Urothelium cell line (cell line): Measurements from ENCODE around the gene ZNF638.
"Not testable (repeated sequence)": the region's sequence is repeated elsewhere in the genome, so short reads cannot be mapped to it uniquely, and the experiment has no call there.

Source experiments
- DNase-seq: peaks from one replicate; pipeline ENCODE4 v3.0.0; 2011; ENCODE audit warnings: low spot score, mixed read lengths
- FAIRE-seq: peaks from 2 replicates; lab custom pipeline; 2011; peaks lifted over from hg19 to GRCh38; lab: Jason Lieb, UNC

Gene ZNF638, protein sequence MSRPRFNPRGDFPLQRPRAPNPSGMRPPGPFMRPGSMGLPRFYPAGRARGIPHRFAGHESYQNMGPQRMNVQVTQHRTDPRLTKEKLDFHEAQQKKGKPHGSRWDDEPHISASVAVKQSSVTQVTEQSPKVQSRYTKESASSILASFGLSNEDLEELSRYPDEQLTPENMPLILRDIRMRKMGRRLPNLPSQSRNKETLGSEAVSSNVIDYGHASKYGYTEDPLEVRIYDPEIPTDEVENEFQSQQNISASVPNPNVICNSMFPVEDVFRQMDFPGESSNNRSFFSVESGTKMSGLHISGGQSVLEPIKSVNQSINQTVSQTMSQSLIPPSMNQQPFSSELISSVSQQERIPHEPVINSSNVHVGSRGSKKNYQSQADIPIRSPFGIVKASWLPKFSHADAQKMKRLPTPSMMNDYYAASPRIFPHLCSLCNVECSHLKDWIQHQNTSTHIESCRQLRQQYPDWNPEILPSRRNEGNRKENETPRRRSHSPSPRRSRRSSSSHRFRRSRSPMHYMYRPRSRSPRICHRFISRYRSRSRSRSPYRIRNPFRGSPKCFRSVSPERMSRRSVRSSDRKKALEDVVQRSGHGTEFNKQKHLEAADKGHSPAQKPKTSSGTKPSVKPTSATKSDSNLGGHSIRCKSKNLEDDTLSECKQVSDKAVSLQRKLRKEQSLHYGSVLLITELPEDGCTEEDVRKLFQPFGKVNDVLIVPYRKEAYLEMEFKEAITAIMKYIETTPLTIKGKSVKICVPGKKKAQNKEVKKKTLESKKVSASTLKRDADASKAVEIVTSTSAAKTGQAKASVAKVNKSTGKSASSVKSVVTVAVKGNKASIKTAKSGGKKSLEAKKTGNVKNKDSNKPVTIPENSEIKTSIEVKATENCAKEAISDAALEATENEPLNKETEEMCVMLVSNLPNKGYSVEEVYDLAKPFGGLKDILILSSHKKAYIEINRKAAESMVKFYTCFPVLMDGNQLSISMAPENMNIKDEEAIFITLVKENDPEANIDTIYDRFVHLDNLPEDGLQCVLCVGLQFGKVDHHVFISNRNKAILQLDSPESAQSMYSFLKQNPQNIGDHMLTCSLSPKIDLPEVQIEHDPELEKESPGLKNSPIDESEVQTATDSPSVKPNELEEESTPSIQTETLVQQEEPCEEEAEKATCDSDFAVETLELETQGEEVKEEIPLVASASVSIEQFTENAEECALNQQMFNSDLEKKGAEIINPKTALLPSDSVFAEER (N-terminal part only)

DNA sequence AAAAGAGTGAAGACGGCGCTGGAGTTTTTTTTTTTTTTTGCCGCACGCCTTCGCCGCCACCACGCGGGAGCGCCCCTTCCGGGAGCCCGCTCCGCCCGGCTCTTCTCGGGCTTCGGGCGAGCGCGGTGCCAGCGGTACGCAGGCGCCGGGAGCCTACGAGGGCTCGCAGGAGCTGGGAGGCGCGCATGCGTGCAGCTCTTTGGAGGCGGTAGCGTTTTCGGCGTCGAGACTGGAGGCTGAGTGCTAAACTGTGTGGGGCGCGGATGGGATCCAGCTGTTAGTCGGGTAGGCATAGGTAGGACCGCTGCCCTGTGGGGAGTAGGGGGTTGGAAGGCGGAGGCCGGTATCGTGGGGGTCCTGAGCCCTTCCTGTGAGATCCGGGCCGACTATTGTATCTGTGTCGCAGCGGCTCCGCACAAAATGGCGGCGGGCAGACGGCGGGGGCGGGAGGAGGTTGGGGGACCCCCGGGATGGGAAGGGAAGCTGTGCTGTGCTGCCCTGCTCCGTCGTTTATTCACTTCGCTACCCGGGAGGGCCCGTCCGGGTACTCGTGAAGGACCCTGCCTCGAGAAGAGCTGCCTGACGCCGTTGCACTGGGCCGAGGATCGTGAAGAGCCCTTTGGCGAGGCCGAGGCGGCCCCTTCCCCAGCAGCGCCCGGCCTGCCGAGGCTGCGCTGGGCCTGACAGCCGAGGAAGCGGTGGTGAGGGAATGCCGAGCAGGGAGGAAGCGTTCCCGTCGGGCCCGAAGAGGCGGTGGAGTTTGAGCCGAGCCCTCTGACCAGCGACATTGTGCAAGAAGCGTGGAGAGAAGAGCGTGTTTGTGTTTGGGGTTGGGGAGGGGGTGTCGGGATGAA, at the start of gene ZNF638:
TSS of gene ZNF638 (plus strand) at position 202 of the 854 bp plus-strand sequence. CDS start 17,173 bp downstream, outside the sequence.
- DNase-seq (peak; percentile 99), FAIRE-seq (peak; percentile 74)

DNA sequence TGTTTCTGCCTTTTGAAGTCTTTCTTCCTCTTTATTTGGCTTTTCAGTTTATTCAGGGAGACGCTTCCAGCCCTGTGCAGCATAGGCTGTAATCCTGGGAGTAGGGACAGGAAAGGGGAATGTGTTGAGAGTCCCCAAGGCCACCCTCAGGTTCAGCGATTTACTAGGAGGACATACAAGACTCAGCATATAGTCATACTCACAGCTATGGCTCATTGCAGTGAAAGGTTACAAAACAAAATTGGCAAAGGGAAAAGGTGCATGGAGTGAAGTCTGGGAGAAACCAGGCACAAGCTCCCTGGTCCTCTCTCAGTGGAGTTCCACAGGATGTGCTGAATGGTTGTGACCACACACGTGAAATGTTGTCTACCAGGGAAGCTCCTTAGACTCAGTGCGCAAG, 49.6 kb upstream of the ZNF638 start:
- no peak for FAIRE-seq
- DNase-seq: no peak

DNA sequence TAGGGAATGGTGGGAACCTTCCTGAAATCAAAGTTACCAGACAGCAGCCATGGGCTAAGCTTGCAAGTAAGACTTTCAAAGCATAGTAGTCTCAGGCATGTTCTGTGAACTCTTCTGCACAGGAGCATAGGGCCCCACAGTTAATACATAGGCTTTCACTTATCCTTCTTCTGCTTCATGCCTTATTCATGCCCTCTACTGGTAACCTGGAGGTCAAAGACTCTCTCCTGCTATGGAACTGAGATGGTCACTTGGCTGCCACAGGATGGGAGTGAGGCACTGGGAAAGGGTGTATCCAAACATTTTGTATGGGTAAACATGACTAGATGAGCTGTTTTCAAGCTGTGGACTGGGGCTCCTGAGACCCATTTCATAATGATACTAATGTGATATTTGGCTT, 49.1 kb upstream of the ZNF638 start:
- FAIRE-seq: peak; percentile 52
- no peak for DNase-seq

DNA sequence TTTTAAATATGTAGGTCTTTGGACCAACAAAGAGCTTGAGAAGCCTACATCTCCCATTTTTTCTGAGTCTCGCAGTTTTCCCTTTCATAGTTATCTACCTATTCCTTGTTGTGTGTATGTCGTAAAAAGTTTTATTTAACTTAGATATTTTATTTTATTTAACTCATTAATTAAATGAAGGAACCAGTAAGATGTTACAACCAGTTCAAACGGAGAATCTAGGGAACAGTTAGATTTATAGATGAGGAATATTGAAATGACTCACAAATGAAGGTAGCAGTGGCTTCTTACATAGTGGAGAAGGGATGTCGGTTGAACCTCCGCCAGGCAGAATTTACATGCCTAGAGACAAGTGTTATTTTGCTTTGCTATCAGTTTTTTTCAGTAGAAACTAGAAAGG, 48.5 kb upstream of the ZNF638 start:
- FAIRE-seq (no peak), DNase-seq (no peak)

DNA sequence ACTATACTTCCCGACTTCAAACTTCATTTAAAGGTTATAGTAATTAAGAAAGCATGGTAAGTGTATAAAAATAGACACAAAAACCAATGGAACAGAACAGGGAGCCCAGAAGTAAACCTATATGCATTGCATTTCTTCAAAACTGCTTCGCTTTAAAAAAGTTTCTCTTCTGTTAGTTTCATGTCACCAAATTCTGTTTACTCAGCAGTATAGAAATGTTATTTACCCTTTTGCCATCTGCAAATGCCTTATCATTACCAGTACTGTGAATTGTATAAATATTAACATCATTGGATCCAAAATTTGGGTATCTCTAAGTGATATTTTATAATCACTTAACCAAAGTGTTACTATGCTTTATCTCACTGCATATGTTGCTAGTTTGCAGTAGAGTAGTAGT, 45.9 kb upstream of the ZNF638 start:
- no peak for FAIRE-seq

DNA sequence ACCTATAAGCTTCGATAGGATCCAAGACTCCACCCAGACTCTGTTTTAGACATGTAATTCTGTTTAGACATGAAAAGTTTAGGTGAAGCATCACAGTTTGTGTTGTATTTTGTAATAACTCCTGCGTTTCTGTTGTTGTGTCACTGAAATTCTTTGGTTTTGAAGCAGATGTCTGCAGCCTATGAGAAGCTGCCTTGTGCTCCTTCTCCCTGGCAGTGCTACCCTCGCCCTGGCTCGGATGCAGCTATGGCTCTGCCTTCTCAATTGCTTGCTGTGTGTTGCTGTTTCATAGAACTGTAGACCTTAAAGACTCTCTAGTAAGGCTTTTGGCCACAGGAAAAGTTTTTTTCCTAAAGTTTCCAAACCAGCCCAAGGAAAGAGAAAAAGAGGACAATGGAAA, 40.2 kb upstream of the ZNF638 start:
- DNase-seq (no peak), FAIRE-seq (no peak)

More for the DNA sequence above, 45.9 kb upstream of the ZNF638 start:
- no peak for DNase-seq

DNA sequence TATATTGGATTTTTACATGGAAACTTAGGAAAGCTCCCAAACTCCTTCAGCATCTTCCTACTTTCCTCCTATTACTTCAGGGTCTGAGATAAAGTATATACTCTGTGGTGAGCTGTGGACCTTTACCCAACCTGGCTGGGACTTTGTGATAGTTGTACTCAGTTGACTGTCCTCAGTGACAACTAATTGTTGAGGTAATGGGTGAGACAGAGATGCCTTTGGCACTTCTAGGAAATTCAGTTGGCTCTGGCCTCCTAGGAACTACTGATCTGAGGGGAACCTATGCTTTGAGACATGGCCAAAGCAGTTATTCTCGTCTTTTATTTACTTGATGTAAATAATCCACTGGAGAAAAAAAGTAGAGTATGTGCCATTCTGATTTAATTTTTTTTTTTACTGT, 39.4 kb upstream of the ZNF638 start:
- DNase-seq (no peak), FAIRE-seq (peak; percentile 68)

DNA sequence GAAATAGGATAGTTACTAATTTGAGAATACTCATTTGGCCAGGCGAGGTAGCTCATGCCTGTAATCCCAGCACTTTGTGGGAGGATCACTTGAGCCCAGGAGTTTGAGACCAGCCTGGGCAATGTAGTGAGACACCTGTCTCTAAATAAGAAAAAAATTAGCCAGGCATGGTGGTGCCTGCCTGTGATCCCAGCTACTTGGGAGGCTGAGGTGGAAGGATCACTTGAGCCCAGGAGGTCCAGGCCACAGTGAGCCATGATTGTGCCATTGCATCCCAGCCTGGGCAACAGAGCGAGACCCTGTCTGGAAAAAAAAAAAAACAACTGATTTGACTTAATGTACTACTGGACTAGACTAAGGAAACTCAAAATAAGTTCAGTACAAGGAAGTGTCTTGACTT, 32.7 kb upstream of the ZNF638 start:
- DNase-seq: no peak
- no peak for FAIRE-seq

DNA sequence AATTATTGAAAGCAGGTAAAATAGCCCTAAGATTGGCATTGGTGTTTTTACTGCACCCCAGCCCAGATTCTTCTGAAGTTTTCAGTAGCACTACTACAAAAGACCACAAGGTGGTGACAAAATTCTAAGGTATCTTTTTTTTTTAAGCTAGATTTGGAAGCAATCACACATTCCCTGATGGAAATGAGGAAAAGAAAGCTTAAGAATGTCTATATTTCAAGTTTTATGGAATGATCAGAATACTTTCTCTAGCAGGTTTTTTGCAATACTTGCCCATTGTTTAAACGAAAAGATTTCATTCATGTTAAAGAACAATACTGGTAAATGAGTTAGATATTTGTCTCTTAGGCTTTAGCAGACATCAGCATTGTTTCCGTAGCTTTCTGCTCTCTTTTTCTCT, 32.1 kb upstream of the ZNF638 start:
- peak; percentile 46 for DNase-seq
- FAIRE-seq: no peak

DNA sequence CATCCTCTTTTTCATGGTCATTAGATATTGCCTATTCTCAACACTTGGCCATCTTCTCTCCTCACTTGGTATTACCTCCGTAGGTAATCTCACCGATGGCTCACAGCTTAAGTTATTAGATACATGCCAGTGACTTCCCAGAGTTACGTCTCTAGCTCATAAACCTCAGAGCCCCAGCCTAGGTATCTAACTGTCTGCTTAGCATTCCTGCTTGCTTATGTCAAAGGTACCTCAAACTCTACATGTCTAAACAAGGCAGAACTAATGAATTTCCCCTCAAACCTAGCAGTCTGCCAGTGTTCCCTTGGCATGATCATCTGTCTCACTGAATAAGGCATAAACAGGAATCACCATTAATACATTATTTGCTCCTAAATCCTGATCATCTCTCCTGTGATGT, 27.7 kb upstream of the ZNF638 start:
- DNase-seq (no peak), FAIRE-seq (no peak)

DNA sequence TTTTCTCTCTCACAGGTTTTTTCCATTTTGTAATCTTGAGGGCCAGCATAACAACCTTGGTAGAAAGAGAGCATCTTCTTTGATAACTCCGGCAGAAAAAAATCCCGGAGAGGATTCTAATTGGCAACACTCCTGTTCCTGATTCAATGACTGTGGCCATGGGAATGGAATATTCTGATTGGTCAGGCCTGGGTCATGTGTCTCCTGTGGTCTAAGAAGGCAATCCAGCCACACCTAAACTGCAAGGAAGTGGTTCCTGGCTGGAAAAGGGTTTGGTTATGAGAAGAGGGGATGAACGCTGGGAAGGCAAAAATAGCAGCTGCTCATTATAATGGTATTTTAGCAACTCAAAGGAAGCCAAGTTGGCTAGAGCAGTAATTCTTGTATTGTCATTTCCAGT, 24.8 kb upstream of the ZNF638 start:
- FAIRE-seq: no peak
- no peak for DNase-seq

DNA sequence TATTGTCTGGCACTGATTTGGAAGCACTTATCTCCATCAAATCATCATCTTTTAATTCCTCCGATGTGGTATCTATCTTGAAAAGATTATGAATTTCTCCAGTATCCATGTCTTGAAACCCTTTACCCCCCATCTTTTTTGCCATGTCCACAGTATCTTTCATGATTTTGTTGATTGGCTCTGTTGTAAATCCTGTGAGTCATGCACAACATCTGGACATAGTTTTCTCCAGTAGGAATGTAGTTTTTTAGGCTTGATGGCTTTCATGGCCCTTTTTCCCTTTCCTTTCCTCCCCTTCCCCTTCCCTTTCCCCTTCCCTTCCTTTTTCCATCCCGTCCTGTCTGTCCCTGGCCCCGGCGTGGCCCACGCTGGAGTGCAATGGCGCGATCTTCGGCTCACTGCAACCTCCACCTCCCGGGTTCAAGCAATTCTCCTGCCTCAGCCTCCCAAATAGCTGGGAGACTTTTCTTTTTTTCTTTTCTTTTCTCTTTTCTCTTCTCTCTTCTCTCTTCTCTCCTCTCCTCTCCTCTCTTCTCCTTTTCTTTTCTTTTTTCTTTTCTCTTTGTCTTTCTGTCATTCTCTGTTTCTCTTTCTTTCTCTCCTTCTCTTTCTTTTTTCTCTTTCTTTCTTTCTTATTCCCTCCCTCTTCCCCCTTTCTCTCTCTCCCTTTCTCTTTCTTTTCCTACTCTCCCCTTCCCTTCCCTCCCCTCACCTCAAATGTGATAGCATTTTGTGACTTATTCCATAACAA, 18.4 kb upstream of the ZNF638 start:
- no peak for FAIRE-seq

DNA sequence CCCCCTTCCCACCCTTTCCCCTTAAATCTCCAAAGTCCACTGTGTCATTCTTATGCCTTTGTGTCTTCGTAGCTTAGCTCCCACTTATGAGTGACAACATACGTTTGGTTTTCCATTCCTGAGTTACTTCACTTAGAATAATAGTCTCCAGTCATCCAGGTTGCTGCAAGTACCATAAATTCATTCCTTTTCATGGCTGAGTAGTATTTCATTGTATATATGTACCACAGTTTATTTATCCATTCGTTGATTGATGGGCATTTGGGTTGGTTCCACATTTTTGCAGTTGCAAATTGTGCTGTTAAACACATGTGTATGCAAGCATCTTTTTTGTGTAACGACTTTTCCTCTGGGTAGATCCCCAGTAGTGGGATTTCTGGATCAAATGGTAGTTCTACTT, 14.5 kb upstream of the ZNF638 start:
- no peak for FAIRE-seq
- DNase-seq: no peak

More for the DNA sequence above, 18.4 kb upstream of the ZNF638 start:
- no peak for DNase-seq

DNA sequence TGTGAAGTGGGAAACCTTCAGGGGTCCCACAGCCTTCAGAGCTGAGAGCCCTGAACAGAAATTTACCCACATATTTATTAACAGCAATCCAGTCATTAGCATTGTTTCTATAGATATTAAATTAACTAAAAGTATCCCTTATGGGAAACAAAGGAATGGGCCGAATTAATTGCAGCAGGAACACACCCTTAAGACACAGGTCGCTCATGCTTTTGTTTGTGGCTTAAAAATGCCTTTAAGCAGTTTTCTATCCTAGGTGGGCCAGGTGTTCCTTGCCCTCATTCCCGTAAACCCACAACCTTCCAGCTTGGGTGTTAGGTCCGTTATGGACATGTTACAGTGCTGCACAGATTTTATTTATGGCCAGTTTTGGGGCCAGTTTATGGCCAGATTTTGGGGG, 13.7 kb upstream of the ZNF638 start:
- not testable (repeated sequence) for FAIRE-seq, DNase-seq

DNA sequence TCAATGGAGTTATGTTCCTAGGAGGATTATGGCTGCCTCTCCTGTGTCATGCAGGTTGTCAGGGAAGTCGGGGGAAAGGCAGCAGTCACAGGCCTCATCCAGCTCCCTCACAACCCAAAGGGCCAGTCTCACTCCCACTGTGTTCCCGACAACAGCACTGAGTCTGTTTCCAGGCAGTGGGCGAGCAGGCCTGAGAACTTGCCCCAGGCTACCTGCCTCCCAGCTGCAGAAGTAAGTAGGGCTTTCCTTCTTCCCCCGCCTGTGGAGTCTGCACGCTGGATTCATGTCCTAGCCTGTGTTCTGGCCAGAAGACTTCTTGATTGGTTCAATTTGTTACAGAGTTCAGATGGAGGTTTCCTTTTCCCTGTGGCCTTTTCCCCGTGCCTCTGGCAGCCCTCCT, 8.2 kb upstream of the ZNF638 start:
- no peak for FAIRE-seq
- DNase-seq: no peak

DNA sequence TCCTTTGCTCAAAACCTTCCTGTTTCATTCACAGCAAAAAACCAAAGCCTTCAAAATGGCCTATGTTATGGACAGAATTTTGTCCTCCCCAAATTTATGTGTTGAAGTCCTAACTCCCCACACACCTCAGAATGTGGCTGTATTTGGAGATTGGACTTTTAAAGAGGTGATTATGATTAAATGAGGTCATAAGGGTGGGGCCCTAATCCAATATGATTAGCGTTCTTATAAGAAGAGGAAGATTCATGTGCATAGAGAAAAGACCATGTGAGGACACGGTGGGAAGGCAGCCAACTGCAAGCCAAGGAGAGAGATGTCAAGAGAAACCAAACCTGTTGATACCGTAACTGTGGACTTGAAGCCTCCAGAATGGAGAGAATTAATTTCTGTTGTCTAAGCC, 4.6 kb upstream of the ZNF638 start:
- FAIRE-seq (no peak), DNase-seq (no peak)

DNA sequence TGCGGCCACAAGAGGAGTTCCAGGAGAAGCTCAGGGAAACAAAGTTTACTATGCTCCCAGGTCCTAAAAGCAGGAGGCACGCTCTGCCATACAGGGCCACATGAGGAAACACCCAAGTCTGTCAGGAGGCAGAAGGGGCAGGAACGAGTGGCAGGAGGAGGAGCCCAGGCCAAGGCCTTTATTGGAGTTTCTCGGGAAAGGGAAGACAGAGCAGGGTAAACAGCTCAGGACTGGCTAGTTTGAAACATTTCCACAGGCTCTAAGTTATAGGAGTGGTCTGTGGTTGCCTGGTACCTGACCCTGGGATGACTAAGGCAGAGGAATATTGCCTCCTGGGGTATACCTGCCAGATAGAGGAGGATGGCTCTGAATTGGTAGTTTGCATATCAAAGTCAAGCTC, 3.7 kb upstream of the ZNF638 start:
- DNase-seq: no peak
- FAIRE-seq: no peak

DNA sequence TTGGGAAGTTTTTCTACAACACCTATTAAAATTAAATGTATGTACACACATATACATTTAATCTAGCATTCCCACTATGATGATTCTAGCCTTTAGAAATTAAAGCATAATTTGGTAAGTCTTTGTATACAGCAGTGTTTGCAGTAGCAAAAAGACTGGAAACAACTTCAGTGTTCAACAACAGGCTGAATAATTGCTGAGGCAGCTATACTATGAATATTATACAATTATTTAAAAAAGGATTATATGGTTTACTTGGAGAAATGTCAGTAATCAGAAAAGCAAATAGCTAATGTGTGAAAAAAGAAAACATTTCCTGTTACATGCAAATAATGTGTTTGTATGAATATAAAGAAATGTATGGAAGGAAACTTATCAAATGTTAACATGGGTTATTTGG, 1.4 kb upstream of the ZNF638 start:
- no peak for DNase-seq
- no peak for FAIRE-seq

DNA sequence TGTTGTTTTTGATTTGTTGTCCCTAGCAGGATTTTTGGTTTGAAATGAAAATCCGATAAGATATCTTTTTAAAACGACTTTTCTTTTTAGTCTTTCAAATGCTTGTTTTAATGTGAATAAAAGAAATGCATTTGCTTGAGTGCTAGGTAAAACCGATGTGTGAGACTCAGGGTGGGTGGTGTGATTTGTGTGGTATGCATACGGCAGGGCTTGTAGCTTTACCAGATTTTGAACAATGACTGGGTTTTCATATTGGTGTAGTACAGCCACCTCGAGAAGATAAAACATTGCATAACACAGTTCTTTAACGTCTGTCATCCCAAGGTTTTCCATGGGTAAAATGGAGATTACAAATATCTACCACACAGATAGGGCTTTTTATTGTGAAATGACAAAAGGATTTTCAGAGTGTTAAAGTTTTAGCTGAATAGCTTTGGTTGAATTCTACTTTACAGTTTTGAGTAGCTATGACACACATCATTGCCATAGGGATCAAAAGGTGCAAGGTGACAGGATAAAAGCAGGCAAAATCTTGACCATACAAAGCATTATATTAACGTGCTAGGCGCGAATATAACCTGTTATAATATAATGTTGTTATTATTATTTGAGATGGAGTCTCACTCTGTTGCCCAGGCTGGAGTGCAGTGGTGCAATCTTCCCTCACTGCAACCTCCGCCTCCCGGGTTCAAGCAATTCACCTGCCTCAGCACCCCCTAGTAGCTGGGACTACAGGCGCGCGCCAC, 824 bp upstream of the ZNF638 start:
- no peak for FAIRE-seq
- no peak for DNase-seq
